ENCODE measurements around the gene MTTP. TPM values are rescaled to one million over a fixed set of nuclear protein-coding genes. Genes with fewer than 3 reads are reported as not detected.

MTTP gene
- total RNA-seq, 2 experiments from 2014 or later, result 0.25 to 0.57 TPM

DNA sequence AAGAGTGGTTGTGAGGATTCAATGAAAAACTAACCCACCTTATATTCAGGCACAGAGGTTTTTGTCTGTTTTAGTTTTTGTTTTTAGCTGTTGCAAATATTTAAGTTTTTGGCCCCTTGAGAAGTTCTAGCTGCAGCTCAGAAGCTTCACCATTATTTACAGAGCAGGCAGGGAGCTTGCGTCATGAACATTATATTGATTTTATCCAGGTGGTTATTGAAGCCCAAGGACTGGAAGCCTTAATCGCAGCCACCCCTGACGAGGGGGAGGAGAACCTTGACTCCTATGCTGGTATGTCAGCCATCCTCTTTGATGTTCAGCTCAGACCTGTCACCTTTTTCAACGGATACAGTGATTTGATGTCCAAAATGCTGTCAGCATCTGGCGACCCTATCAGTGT is 38.1 kb downstream of the MTTP start:
- Histone ChIP-seq H3K4me1 (ENCODE audit: insufficient read depth, low read length, poor library complexity, severe bottlenecking) (no peaks in the 10 kb centered on the region), H3K4me2 (ENCODE audit: low read length) (no peak overlapping the region), H3K36me3 (ENCODE audit: insufficient read depth, low read length) (no peaks in the 10 kb centered on the region), H4K20me1 (ENCODE audit: insufficient read depth, low read length) (no peaks in the 10 kb centered on the region), H2AFZ (ENCODE audit: low read length) (no peak overlapping the region), H3K9me2 (ENCODE audit: insufficient read depth, low read length) (no peaks in the 10 kb centered on the region), H3K9me3 (ENCODE audit: low read length) (no peaks in the 10 kb centered on the region), H3K4me3 (ENCODE audit: low read depth, low read length, poor library complexity, severe bottlenecking) (no peak overlapping the region), H3K79me2 (ENCODE audit: insufficient read depth, low read depth, low read length) (no peaks in the 10 kb centered on the region), H3K27ac (ENCODE audit: low read depth, low read length, poor library complexity, severe bottlenecking) (no peak overlapping the region)
- intact Hi-C loops (cut with micrococcal nuclease; ENCODE audit: unreplicated experiment), result no loop called here
- no TSS peak for BruUV-seq (replicated peaks)
- no peak for DNase-seq (ENCODE audit: low spot score)
- TF ChIP-seq EZH2phosphoT487 (IDR thresholded peaks at IDR 0.05; ENCODE audit: borderline replicate concordance, low read depth, low read length), result no peak
- TF ChIP-seq, protein P1, sequence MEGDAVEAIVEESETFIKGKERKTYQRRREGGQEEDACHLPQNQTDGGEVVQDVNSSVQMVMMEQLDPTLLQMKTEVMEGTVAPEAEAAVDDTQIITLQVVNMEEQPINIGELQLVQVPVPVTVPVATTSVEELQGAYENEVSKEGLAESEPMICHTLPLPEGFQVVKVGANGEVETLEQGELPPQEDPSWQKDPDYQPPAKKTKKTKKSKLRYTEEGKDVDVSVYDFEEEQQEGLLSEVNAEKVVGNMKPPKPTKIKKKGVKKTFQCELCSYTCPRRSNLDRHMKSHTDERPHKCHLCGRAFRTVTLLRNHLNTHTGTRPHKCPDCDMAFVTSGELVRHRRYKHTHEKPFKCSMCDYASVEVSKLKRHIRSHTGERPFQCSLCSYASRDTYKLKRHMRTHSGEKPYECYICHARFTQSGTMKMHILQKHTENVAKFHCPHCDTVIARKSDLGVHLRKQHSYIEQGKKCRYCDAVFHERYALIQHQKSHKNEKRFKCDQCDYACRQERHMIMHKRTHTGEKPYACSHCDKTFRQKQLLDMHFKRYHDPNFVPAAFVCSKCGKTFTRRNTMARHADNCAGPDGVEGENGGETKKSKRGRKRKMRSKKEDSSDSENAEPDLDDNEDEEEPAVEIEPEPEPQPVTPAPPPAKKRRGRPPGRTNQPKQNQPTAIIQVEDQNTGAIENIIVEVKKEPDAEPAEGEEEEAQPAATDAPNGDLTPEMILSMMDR (conservative IDR thresholded peaks at IDR 0.05; ENCODE audit: low read length), result no peak
- CTCF ChIA-PET (ENCODE audit: unreplicated experiment), result interaction anchor here (0.8 kb wide), 1 partner anchor 10 kb away, joined by 5 read pairs; no protein-coding TSS in a partner anchor
- POLR2A ChIA-PET, result interaction anchor here (0.6 to 1.2 kb wide), 3 partner anchors 9 to 538 kb away, joined by 3 to 4 read pairs (median 3); no protein-coding TSS in a partner anchor

DNA sequence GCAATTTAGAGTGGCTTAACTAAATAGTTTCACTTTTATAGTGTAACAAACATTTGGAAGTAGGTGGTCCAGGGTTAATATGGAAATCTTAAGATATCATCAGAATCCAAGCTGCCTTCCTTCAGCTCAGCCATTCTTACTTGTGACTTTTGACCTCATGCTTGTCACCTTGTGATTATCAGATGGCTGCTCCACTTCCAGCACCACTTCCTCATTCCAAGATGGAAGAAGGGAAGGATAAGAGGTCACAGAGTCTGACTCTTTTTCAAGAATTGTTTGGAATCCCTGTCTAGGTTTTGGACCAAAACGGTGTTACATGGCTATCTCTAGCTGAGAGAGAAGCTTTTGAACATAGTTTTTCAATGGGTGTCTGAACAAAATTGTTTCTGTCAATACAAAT is 39.9 kb downstream of the MTTP start:
- intact Hi-C loops (cut with micrococcal nuclease; ENCODE audit: unreplicated experiment), result no loop called here
- no peak overlapping the region for H3K27ac ChIP-seq (ENCODE audit: low read depth, low read length, poor library complexity, severe bottlenecking)
- no peak overlapping the region for H3K4me3 ChIP-seq (ENCODE audit: low read depth, low read length, poor library complexity, severe bottlenecking)
- BruUV-seq (replicated peaks), result no TSS peak
- H3K36me3 ChIP-seq (ENCODE audit: insufficient read depth, low read length), result no peaks in the 10 kb centered on the region
- H3K79me2 ChIP-seq (ENCODE audit: insufficient read depth, low read depth, low read length), result no peaks in the 10 kb centered on the region
- TF ChIP-seq EZH2phosphoT487 (IDR thresholded peaks at IDR 0.05; ENCODE audit: borderline replicate concordance, low read depth, low read length), result no peak
- TF ChIP-seq, protein P1 (conservative IDR thresholded peaks at IDR 0.05; ENCODE audit: low read length), result no peak
- no peak overlapping the region for H3K4me2 ChIP-seq (ENCODE audit: low read length)
- CTCF ChIA-PET (ENCODE audit: unreplicated experiment), result no interaction called here
- no peak for DNase-seq (ENCODE audit: low spot score)
- no peak overlapping the region for H2AFZ ChIP-seq (ENCODE audit: low read length)
- H3K9me3 ChIP-seq (ENCODE audit: low read length), result no peaks in the 10 kb centered on the region
- no peaks in the 10 kb centered on the region for H3K9me2 ChIP-seq (ENCODE audit: insufficient read depth, low read length)
- POLR2A ChIA-PET, result interaction anchor here (1.1 kb wide), 1 partner anchor 51 kb away, joined by 3 read pairs; the partner anchor contains the start of gene TRMT10A
- H3K4me1 ChIP-seq (ENCODE audit: insufficient read depth, low read length, poor library complexity, severe bottlenecking), result no peaks in the 10 kb centered on the region
- no peaks in the 10 kb centered on the region for H4K20me1 ChIP-seq (ENCODE audit: insufficient read depth, low read length)

DNA sequence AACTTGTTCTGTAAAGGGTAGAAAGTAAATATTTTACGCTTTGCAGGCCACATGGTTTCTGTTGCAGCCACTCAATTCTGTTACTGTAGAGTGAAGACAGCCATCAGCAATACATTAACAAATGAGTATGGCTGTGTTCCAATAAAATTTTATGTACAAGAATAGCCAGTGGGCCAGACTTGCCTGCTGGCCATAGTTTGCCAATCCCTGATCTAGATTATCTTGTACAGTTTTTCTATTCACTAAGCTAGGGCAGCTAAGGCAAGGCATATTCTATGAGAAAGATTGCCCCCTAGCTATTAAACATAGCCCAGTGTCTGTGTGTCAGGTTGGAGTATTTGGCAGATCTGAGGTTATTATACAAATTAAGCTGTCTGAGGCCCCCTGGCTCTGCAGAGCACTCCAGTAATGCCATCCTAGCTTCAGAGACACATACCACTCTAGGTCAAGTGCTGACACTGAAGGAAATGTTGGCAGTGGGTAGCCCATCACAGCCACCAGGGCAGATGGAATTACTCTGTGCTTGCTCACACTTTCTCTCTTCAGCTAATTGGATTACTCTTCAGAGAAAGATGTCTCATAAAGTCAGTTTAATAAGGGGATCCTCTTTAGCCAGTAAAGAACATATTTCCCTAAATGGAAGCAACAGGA is 40.7 kb downstream of the MTTP start:
- no peak for DNase-seq (ENCODE audit: low spot score)
- Histone ChIP-seq H3K27ac (ENCODE audit: low read depth, low read length, poor library complexity, severe bottlenecking) (no peak overlapping the region), H3K36me3 (ENCODE audit: insufficient read depth, low read length) (no peaks in the 10 kb centered on the region), H3K4me2 (ENCODE audit: low read length) (no peak overlapping the region), H3K4me1 (ENCODE audit: insufficient read depth, low read length, poor library complexity, severe bottlenecking) (no peaks in the 10 kb centered on the region), H4K20me1 (ENCODE audit: insufficient read depth, low read length) (no peaks in the 10 kb centered on the region), H3K4me3 (ENCODE audit: low read depth, low read length, poor library complexity, severe bottlenecking) (no peak overlapping the region), H3K9me3 (ENCODE audit: low read length) (no peaks in the 10 kb centered on the region), H2AFZ (ENCODE audit: low read length) (no peak overlapping the region), H3K9me2 (ENCODE audit: insufficient read depth, low read length) (no peaks in the 10 kb centered on the region), H3K79me2 (ENCODE audit: insufficient read depth, low read depth, low read length) (no peaks in the 10 kb centered on the region)
- ChIA-PET CTCF (ENCODE audit: unreplicated experiment) (no interaction called here), POLR2A (interaction anchor here (0.6 kb wide), 1 partner anchor 49 kb away, joined by 4 read pairs; no protein-coding TSS in a partner anchor)
- no TSS peak for BruUV-seq (replicated peaks)
- TF ChIP-seq EZH2phosphoT487 (IDR thresholded peaks at IDR 0.05; ENCODE audit: borderline replicate concordance, low read depth, low read length), result no peak
- TF ChIP-seq, protein P1 (conservative IDR thresholded peaks at IDR 0.05; ENCODE audit: low read length), result peak; percentile 49
- intact Hi-C loops (cut with micrococcal nuclease; ENCODE audit: unreplicated experiment), result no loop called here

Data from OCI-LY7 (cell line).